Measurements from ENCODE around the gene FBXW7. TPM values are rescaled to one million over a fixed set of nuclear protein-coding genes. Genes with fewer than 3 reads are reported as not detected.

Gene FBXW7
- total RNA-seq, 1 experiment from 2014 or later: 24.3 TPM

GRCh38 chr4:152510349-152511147 is 25.3 kb downstream of the FBXW7 start:
- no peak for DNase-seq (ENCODE audit: low read depth)

- no peak for DNase-seq (ENCODE audit: low read depth)
These were observed 26.2 kb downstream of the FBXW7 start for GRCh38 chr4:152509595-152510225.

- no peak for DNase-seq (ENCODE audit: low read depth)
These were observed 27.1 kb downstream of the FBXW7 start for GRCh38 chr4:152508818-152509217.

GRCh38 chr4:152508386-152508785 is 27.5 kb downstream of the FBXW7 start:
- DNase-seq (ENCODE audit: low read depth): no peak

- no peak for DNase-seq (ENCODE audit: low read depth)
These were observed 32.1 kb downstream of the FBXW7 start for GRCh38 chr4:152503653-152504290.

GRCh38 chr4:152501846-152502536 is 33.9 kb downstream of the FBXW7 start:
- DNase-seq (ENCODE audit: low read depth): no peak

GRCh38 chr4:152500800-152501434 is 35.0 kb downstream of the FBXW7 start:
- peak; percentile 69 for DNase-seq (ENCODE audit: low read depth)

GRCh38 chr4:152500275-152500674 is 35.6 kb downstream of the FBXW7 start:
- DNase-seq (ENCODE audit: low read depth): no peak

GRCh38 chr4:152499344-152499743 is 36.5 kb downstream of the FBXW7 start:
- no peak for DNase-seq (ENCODE audit: low read depth)

GRCh38 chr4:152494020-152494419 is 41.9 kb downstream of the FBXW7 start:
- no peak for DNase-seq (ENCODE audit: low read depth)

- DNase-seq (ENCODE audit: low read depth): no peak
These were observed 47.6 kb downstream of the FBXW7 start for GRCh38 chr4:152488246-152488645.

- DNase-seq (ENCODE audit: low read depth): no peak
These were observed 49.2 kb downstream of the FBXW7 start for GRCh38 chr4:152486429-152487389.

GRCh38 chr4:152485726-152486276 is 50.1 kb downstream of the FBXW7 start:
- DNase-seq (ENCODE audit: low read depth): peak; percentile 83

- DNase-seq (ENCODE audit: low read depth): no peak
These were observed 53.7 kb downstream of the FBXW7 start for GRCh38 chr4:152482211-152482610.

GRCh38 chr4:152480901-152481300 is 55.0 kb downstream of the FBXW7 start:
- no peak for DNase-seq (ENCODE audit: low read depth)

GRCh38 chr4:152480326-152480725 is 55.6 kb downstream of the FBXW7 start:
- DNase-seq (ENCODE audit: low read depth): no peak

- DNase-seq (ENCODE audit: low read depth): no peak
These were observed 56.4 kb downstream of the FBXW7 start for GRCh38 chr4:152479428-152480026.

GRCh38 chr4:152478461-152479237 is 57.2 kb downstream of the FBXW7 start:
- DNase-seq (ENCODE audit: low read depth): no peak

- no peak for DNase-seq (ENCODE audit: low read depth)
These were observed 59.1 kb downstream of the FBXW7 start for GRCh38 chr4:152476796-152477195.

All from RPMI7951 (cell line).